ENCODE results near the gene BRD4.

The BRD4 gene

GRCh38 chr19:15378534-15379082, 46.3 kb upstream of the BRD4 start:
- TF ChIP-seq TAF1 (IDR thresholded peaks at IDR 0.05; ENCODE audit: borderline replicate concordance, insufficient read depth, low read length) (no peak), SIN3A (IDR thresholded peaks at IDR 0.05; ENCODE audit: borderline replicate concordance, insufficient read depth, low read length) (peak; percentile 65; the same call in 1 of the 2 replicates)

DNA sequence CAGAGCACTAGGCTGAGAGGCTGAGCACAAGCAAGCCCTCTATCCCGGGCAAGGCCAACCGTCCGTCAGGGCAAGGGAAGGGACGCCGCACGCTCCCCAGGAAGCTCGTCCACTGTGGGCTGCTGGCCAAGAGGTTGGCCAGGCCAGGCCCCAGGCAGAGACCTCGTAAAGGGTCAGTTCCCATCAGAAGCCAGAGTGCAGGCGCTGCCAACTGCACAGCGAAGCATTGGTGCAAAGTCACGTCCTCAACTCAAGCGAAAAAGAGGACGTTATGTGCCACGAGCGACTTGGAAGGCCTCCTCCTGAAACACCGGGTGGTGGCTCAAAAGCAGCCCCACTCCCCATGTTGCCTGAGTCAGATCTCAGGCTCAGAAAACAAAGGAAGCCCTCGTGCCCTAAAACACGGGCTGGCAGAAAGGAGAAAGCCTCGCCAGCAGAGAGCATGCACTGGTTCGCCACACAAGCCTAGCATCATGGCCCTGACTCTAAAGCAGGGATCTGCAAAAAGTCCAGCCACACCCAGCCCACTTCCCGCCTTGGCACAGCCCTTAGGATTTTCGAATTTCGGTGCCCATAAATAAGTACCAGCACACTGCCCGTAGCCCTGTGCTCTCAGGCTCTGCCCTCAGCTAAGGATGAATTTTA, 42.6 kb upstream of the BRD4 start:
- TF ChIP-seq POLR2AphosphoS5 (IDR thresholded peaks at IDR 0.05; ENCODE audit: low read depth, low read length): no peak
- TF ChIP-seq SIN3A (IDR thresholded peaks at IDR 0.05; ENCODE audit: borderline replicate concordance, insufficient read depth, low read length): no peak
- TF ChIP-seq, protein P1, sequence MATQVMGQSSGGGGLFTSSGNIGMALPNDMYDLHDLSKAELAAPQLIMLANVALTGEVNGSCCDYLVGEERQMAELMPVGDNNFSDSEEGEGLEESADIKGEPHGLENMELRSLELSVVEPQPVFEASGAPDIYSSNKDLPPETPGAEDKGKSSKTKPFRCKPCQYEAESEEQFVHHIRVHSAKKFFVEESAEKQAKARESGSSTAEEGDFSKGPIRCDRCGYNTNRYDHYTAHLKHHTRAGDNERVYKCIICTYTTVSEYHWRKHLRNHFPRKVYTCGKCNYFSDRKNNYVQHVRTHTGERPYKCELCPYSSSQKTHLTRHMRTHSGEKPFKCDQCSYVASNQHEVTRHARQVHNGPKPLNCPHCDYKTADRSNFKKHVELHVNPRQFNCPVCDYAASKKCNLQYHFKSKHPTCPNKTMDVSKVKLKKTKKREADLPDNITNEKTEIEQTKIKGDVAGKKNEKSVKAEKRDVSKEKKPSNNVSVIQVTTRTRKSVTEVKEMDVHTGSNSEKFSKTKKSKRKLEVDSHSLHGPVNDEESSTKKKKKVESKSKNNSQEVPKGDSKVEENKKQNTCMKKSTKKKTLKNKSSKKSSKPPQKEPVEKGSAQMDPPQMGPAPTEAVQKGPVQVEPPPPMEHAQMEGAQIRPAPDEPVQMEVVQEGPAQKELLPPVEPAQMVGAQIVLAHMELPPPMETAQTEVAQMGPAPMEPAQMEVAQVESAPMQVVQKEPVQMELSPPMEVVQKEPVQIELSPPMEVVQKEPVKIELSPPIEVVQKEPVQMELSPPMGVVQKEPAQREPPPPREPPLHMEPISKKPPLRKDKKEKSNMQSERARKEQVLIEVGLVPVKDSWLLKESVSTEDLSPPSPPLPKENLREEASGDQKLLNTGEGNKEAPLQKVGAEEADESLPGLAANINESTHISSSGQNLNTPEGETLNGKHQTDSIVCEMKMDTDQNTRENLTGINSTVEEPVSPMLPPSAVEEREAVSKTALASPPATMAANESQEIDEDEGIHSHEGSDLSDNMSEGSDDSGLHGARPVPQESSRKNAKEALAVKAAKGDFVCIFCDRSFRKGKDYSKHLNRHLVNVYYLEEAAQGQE (IDR thresholded peaks at IDR 0.05; ENCODE audit: insufficient read depth in 1 of 2, low read depth in 2 of 2, low read length in 2 of 2): no peak
- TF ChIP-seq TAF1 (IDR thresholded peaks at IDR 0.05; ENCODE audit: borderline replicate concordance, insufficient read depth, low read length): no peak
- no peak for TF ChIP-seq FOXP2 (optimal IDR thresholded peaks at IDR 0.05; ENCODE audit: borderline replicate concordance, extremely low read depth, extremely low read length, insufficient read depth)

DNA sequence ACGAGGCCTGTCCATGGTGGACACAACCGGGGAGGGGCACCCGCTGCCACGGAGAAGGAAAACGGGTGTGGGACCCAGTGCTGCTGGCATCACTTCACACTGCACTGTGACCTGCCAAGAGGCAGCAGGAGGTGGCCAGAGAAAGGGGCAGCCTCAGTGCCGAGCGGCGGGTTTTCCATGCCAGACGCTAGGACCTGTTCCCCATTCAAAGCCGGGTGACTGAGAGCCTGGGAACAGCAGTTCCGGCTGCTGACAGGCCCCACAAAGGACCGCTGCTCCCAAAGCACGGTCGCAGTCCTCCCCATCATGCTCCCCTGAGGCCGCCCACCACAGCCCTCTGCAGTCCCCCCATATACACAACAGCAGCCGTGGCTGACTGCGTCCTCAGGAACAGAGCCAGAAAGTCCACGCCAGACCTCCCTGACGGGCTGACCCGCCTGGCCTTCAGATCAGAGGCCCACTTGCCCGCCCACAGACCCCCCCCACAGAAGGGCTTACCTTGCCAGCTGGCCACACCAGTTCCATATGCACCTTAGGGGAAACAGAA, 41.8 kb upstream of the BRD4 start:
- TF ChIP-seq TAF1 (IDR thresholded peaks at IDR 0.05; ENCODE audit: borderline replicate concordance, insufficient read depth, low read length) (no peak), FOXP2 (optimal IDR thresholded peaks at IDR 0.05; ENCODE audit: borderline replicate concordance, extremely low read depth, extremely low read length, insufficient read depth) (no peak), SIN3A (IDR thresholded peaks at IDR 0.05; ENCODE audit: borderline replicate concordance, insufficient read depth, low read length) (no peak)
- TF ChIP-seq, protein P1 (IDR thresholded peaks at IDR 0.05; ENCODE audit: insufficient read depth in 1 of 2, low read depth in 2 of 2, low read length in 2 of 2): no peak

GRCh38 chr19:15373644-15374043, 41.3 kb upstream of the BRD4 start:
- no peak for TF ChIP-seq POLR2AphosphoS5 (IDR thresholded peaks at IDR 0.05; ENCODE audit: low read depth, low read length)
- TF ChIP-seq SIN3A (IDR thresholded peaks at IDR 0.05; ENCODE audit: borderline replicate concordance, insufficient read depth, low read length): no peak
- no peak for TF ChIP-seq FOXP2 (optimal IDR thresholded peaks at IDR 0.05; ENCODE audit: borderline replicate concordance, extremely low read depth, extremely low read length, insufficient read depth)
- no peak for TF ChIP-seq TAF1 (IDR thresholded peaks at IDR 0.05; ENCODE audit: borderline replicate concordance, insufficient read depth, low read length)
- TF ChIP-seq, protein P1 (IDR thresholded peaks at IDR 0.05; ENCODE audit: insufficient read depth in 1 of 2, low read depth in 2 of 2, low read length in 2 of 2): no peak

DNA sequence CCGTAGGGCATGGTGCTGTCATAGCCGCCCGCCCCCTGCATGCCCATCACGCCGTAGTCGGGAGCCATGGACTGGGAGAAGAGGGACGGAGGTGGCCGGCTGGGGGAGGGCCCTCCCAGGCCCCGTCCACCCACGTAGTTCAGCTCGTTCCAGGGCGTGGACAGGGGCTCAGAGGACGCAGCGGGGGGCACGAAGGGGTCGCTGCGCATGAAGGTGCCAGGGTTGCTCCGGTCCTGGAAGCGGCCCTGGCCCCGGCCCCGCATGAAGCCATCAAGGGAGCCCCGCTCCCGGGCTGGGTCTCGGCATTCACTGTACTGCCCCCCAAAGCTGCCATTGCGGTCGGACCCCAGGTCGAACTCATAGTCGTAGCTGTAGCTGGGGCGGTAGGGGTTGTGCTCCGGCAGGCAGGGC, 40.6 kb upstream of the BRD4 start:
- no peak for TF ChIP-seq TAF1 (IDR thresholded peaks at IDR 0.05; ENCODE audit: borderline replicate concordance, insufficient read depth, low read length)
- TF ChIP-seq, protein P1 (IDR thresholded peaks at IDR 0.05; ENCODE audit: insufficient read depth in 1 of 2, low read depth in 2 of 2, low read length in 2 of 2): no peak
- TF ChIP-seq FOXP2 (optimal IDR thresholded peaks at IDR 0.05; ENCODE audit: borderline replicate concordance, extremely low read depth, extremely low read length, insufficient read depth): no peak
- TF ChIP-seq POLR2AphosphoS5 (IDR thresholded peaks at IDR 0.05; ENCODE audit: low read depth, low read length): no peak
- TF ChIP-seq SIN3A (IDR thresholded peaks at IDR 0.05; ENCODE audit: borderline replicate concordance, insufficient read depth, low read length): no peak
